HG03139 (cell line): ENCODE data around the gene HS6ST1.
A peak's percentile ranks its signal among the peaks of the same experiment; 100 is the strongest.
"Not testable (repeated sequence)": the region's sequence is repeated elsewhere in the genome, so short reads cannot be mapped to it uniquely, and the experiment has no call there.

Source experiments
- ATAC-seq: cut with Tn5 transposase; IDR thresholded peaks from one replicate; pipeline ENCODE4 v1.9.1; 2021; ENCODE audit not compliant: unreplicated experiment

Gene HS6ST1

DNA sequence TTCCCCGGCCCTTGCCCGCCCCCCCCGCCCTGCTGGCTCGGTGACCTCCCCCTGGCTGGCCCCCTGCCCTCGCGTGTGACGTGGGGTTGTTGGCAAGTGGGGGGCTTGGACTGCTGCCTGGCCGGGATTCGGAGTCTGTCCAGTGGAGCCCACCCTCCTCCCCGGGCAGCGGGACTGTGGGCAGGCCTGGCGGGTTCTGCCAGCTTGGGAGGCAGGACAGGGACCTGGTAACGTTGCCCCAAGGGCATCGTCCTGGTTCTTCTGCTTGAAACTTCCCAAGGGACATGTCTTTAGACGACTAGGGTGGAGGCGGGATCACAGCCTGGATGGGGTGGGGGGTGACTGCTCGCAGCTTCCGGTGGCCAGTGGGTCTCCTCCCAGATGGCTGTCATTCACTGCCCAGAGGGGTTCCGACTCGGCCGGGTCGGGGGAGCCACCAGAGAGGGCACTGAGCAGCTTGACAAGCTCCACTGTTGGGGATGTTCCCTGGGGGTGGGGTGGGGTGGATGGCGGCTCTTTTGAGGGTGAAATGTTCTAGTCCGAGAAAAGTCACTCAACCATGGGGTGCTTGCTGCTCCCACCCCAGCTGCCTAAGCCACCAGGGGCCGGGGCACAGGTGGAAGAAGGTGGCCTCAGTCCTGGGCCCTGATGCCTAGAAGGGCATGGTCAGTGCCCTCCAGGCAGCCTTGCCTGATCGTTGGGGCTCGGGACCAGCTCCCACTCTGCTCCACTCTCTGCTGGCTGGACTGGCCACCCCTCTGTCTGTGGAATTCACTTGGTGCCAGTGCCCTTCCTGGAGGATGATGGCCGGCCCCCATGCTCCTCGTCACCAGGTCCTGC is 4.3 kb upstream of the HS6ST1 start:
- no peak for ATAC-seq

- peak; percentile 45 for ATAC-seq
Observed at GRCh38 chr2:128321784-128322714, 3.4 kb upstream of the HS6ST1 start.

DNA sequence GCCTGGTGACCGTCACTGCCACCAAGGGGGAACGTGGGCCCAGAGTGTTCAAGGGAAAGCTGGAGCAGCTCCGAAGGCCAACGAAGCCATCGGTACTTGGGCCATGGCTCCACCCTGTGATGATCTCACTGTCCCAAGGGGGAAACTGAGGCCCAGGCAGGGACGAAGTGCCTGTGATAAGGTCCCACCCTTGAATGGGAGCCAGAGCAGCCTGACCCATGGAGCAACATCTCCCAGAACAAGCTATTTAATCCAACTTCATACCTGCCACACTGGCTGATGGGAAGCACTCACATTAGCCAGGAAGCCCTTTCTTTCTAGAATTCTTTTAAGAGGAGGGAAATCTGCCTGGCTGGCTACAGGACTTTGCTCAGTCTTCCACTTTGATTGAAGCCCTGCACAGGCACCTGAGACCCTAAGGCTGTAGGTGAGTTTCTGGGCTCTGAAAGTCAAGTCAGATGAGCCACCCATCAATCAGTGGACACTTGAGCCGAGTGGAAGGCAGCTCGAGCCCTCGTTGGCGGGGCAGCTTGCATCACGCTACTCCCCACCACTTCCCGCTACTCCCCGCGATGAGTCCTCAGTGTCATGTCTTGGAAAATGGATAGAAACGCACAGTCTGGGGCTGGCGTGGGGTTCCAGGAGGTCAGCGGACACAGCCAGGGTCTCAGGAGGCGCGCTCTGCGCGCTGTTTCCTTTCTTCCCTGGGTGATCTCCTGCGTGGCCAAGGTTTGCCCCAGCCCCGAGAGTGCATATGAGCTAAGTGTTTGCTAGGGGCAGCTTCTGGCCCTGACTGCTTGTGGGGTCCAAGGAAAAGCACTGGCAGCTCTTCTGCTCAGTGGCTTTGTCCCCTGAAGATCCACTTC is 2.5 kb upstream of the HS6ST1 start:
- no peak for ATAC-seq

- ATAC-seq: no peak
Observed at GRCh38 chr2:128320192-128320905, 1.7 kb upstream of the HS6ST1 start.

GRCh38 chr2:128319631-128320191 is 1.0 kb upstream of the HS6ST1 start:
- ATAC-seq: no peak

GRCh38 chr2:128318245-128318644 is 423 bp downstream of the HS6ST1 start:
- peak; percentile 1 for ATAC-seq

GRCh38 chr2:128317899-128318225 is 806 bp downstream of the HS6ST1 start:
- ATAC-seq: not testable (repeated sequence)

DNA sequence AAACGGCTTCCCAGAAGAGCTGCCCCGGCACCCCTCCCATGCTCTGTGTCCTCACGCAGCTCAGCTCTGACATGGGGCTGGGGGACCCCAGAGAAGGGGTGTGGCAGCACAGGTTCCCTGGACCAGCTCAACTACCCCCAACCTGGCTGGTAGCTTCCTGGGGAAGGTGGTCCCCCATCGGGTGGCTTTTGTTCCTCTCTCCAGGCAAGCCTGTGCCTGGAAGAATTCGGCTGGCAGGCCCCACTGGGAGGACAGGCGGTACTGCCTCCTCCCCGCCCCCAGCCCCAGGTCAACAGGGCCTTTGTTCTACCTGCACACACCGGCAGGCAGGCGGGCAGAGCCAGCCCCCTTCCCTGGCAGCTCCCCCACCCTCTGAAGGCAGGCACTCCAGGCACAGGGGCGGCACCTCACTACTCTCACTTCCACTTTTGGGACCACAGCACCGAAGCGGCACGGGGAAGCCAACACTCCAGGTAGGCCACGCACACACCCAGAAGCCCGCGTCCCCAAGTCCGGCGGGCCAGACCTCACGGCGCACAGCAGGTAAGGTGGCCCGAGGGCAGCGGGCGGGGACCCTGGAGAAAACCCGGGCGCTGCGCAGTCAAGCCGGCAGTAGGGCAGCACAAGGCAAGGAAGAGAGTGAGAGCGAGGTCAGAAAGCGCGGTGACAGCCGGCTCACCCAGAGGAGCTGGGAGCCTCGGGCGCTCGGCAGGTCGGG is 1.3 kb downstream of the HS6ST1 start:
- peak; percentile 32 for ATAC-seq

- no peak for ATAC-seq
Observed at GRCh38 chr2:128316777-128317180, 1.9 kb downstream of the HS6ST1 start.

DNA sequence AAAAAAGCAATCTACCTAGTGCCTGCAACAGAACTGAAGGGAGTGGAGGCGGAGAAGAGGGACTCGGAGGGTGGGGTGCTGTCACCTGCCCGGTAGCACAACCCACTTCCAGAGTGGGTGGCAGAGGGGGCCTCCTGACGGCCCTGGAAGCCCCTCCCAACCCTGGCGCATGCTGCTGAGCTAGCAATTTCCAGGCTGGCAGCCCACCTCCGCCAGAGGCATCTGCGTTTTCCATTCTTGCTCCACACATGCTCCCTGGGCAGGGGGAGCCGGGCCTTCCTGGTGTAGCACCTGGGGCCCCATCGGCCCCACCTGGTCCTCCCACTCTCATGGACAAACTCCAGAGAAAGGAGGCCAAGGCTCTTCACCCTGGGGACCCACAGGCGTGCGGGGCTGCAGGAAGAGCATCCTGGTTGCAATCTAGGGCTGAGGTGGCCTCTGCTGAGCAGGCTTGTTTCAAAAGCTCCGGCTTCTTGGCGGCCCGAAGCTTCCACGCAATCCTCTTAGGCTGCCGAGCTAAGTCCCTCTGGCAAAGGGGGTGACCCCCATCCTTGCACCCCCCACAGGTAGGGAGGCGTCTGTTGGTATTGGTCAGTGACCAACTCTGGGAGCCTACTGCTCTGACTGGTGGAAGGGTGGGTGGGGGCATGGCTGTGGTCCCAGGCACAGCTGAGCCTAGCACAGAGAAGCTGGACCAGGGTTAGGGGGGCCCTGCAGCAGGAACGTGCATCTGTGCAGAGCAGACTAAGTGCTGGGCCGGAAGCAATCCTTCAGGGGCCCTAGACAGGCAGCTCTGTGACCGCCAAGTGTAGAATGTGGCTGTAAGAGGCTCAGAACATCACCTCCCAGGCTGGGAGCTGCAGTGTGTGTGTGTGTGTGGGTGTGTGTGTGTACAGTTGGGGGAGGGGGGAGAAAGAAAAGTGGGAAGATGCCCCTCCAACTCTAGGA is 2.6 kb downstream of the HS6ST1 start:
- no peak for ATAC-seq

- no peak for ATAC-seq
Observed at GRCh38 chr2:128315122-128315828, 3.4 kb downstream of the HS6ST1 start.

DNA sequence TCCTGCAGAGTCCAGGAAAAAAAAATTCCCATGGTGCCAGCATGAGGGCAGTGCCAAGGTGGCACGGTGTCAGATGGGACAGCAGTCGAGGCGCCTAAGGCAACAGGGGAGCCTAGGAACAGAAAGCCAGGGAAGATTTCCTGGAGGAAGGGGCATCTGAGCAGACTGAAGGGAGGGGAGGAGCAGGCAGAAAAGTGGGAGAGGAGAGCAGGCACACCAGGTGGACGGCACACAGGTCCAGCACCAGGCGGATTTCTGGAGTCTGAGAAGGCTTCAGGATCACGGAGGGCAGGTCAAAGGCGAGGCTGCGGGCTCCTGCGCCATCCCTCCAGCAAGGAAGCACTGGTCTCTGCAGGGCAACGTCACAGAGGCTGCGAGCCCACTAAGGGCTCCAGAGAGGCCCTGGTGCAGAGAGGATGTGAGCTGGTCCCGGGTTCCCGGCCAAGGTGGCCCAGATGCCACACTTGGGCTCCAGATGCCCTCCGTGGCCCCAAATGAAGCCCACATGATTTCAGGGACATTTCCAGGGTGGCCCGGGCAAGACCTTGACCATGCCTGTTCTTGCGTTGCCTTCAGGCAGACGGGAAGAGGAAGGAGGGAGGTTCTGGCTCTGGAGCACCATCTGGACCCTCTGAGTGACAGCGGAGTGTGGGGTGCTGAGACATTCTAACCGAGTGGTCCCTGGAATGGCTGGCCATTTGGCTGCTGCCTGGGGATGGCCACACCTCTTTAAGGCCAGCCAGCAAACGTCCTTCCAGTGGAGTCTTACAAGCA is 4.1 kb downstream of the HS6ST1 start:
- no peak for ATAC-seq

GRCh38 chr2:128313931-128314347 is 4.7 kb downstream of the HS6ST1 start:
- ATAC-seq: no peak

GRCh38 chr2:128313091-128313836 is 5.4 kb downstream of the HS6ST1 start:
- no peak for ATAC-seq

- no peak for ATAC-seq
Observed at GRCh38 chr2:128312411-128312810, 6.3 kb downstream of the HS6ST1 start.

DNA sequence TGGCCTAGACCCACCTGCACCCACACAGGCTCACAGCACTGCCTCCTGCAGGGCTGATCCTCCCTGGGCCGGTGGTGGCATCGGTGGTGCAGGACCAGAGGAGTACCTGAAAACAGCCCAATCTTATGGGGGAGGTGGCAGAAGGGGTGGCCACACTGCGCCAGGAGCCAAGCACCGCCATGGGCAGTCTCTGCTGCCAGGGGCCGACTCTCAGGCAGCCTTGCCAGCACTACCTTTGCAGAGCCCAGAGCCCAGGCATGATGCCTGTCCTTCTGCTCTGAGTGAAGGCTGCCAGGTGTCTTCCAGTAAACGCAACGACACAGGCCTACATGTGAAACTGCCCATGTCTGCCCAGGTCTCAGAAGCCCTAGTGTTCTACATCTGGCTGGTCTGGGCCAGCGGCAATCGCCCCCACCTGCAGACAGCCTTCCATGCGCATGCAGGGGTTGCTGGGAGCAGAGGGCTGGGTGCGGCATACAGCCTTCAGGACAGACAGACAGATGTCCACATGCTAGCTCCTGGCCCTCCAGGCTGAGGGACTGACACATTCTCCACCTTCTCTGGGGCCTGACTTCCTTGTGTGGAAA is 6.8 kb downstream of the HS6ST1 start:
- ATAC-seq: no peak
